Keratinocyte (primary cell): ENCODE results near the gene DHDDS. TPM values are rescaled to one million over a fixed set of nuclear protein-coding genes. Genes with fewer than 3 reads are reported as not detected.
A peak's percentile ranks its signal among the peaks of the same experiment; 100 is the strongest.

ENCODE experiments used
- DNase-seq: peaks from one replicate; pipeline ENCODE4 v3.0.0-alpha.2; 2011; ENCODE audit warnings: low read depth, missing footprints, low spot score
- FAIRE-seq: peaks from 2 replicates; lab custom pipeline; 2011; peaks lifted over from hg19 to GRCh38; lab: Jason Lieb, UNC
- H2AFZ ChIP-seq: 2 replicates; pipeline ENCODE4 v1.6.0; 2012; ENCODE audit warnings: low read length, control low read depth, inconsistent platforms; ENCODE audit not compliant: control insufficient read depth
- H3K27ac ChIP-seq: 2 replicates; pipeline ENCODE4 v1.5.1; 2011; ENCODE audit warnings: low read length; ENCODE audit not compliant: control insufficient read depth, insufficient read depth
- H3K27me3 ChIP-seq: 3 replicates; pipeline ENCODE4 v1.6.0; 2011; ENCODE audit warnings: low read length; ENCODE audit not compliant: control insufficient read depth, insufficient read depth; ENCODE audit errors: extremely low read depth
- H3K36me3 ChIP-seq, 2 experiments: 2 replicates in 1 of 2; 3 replicates in 1 of 2; pipeline ENCODE4 v1.5.1; 2011; ENCODE audit warnings: low read length in 2 of 2, mild to moderate bottlenecking in 1 of 2; ENCODE audit not compliant: control insufficient read depth in 2 of 2, insufficient read depth in 2 of 2; ENCODE audit errors: extremely low read depth in 1 of 2
- H3K4me1 ChIP-seq: 3 replicates; pipeline ENCODE4 v1.5.1; 2011; ENCODE audit warnings: low read length; ENCODE audit not compliant: control insufficient read depth, insufficient read depth; ENCODE audit errors: extremely low read depth
- H3K4me2 ChIP-seq: 3 replicates; pipeline ENCODE4 v1.6.0; 2011; ENCODE audit warnings: low read depth, low read length; ENCODE audit not compliant: control insufficient read depth, insufficient read depth; ENCODE audit errors: extremely low read depth
- H3K4me3 ChIP-seq, 3 experiments: fragments of 200-600 bp in 1 of 3; sonication (generic) in 1 of 3; 2 replicates in 2 of 3; 3 replicates in 1 of 3; pipeline ENCODE4 v1.5.1; 2011 to 2016; ENCODE audit warnings: low read length in 3 of 3, mild to moderate bottlenecking in 3 of 3, control low read depth in 2 of 3, inconsistent platforms in 1 of 3, low read depth in 1 of 3, mixed read lengths in 1 of 3, mixed run types in 1 of 3, moderate library complexity in 1 of 3; ENCODE audit not compliant: control insufficient read depth in 2 of 3, insufficient read depth in 2 of 3; ENCODE audit errors: extremely low read depth in 1 of 3
- H3K79me2 ChIP-seq: 2 replicates; pipeline ENCODE4 v1.6.0; 2012; ENCODE audit warnings: low read length; ENCODE audit not compliant: control insufficient read depth, insufficient read depth
- H3K9ac ChIP-seq: 3 replicates; pipeline ENCODE4 v1.6.0; 2011; ENCODE audit warnings: low read length; ENCODE audit not compliant: control insufficient read depth, insufficient read depth; ENCODE audit errors: extremely low read depth
- H3K9me1 ChIP-seq: 3 replicates; pipeline ENCODE4 v1.6.0; 2011; ENCODE audit warnings: low read length; ENCODE audit not compliant: control insufficient read depth, insufficient read depth; ENCODE audit errors: extremely low read depth
- H3K9me3 ChIP-seq: 2 replicates; pipeline ENCODE4 v1.5.1; 2012; ENCODE audit warnings: low read depth, low read length; ENCODE audit not compliant: control insufficient read depth
- H4K20me1 ChIP-seq: 3 replicates; pipeline ENCODE4 v1.6.0; 2011; ENCODE audit warnings: low read length; ENCODE audit not compliant: control insufficient read depth, insufficient read depth; ENCODE audit errors: extremely low read depth
- CTCF ChIP-seq, 3 experiments: IDR thresholded peaks in 1 of 3; conservative IDR thresholded peaks in 1 of 3; optimal IDR thresholded peaks in 1 of 3; 2 replicates in 2 of 3; 3 replicates in 1 of 3; pipeline versions ENCODE3 to v1.5.1; 2011; ENCODE audit warnings: low read length in 3 of 3, mild to moderate bottlenecking in 3 of 3, moderate library complexity in 2 of 3, control low read depth in 1 of 3, inconsistent platforms in 1 of 3; ENCODE audit not compliant: insufficient read depth in 2 of 3; ENCODE audit errors: extremely low read depth in 1 of 3
- EZH2 ChIP-seq: IDR thresholded peaks from one replicate; pipeline ENCODE4 v1.6.1; 2012; ENCODE audit warnings: inconsistent platforms, mild to moderate bottlenecking, low read length, moderate library complexity
- dilution Hi-C: fragments of 300-500 bp; cut with MboI; formaldehyde crosslinking; loops from one replicate; pipeline ENCODE4 v1.7.0; 2020; ENCODE audit warnings: low sequenced_read_pairs; ENCODE audit not compliant: extremely low pct_ligation_motif_present
- polyA plus RNA-seq, 5 experiments: library from polyadenylated mRNA; depleted of rRNA in 3 of 5; stranded (reverse) in 3 of 5; stranded (forward) in 1 of 5; unstranded in 1 of 5; fragments of >200 nt; gene quantifications; 1 replicate in 1 of 5; 2 replicates in 3 of 5; 3 replicates in 1 of 5; pipeline versions ENCODE4 v1.2.1 to v1.2.3, GENCODE V29; 2011 to 2012; ENCODE audit warnings: missing spikeins in 2 of 5, low read depth in 1 of 5, low replicate concordance in 1 of 5

DHDDS gene
- polyA plus RNA-seq, 1 donor (not counting 4 experiments of a cell fraction or from before 2014, with no cell fraction given) = 41.2 TPM

GRCh38 chr1:26409191-26409807 is 22.8 kb upstream of the DHDDS start:
- H3K9ac ChIP-seq = no peak overlapping the region
- peaks cover 6% of the 10 kb centered on the region for H4K20me1 ChIP-seq
- H3K9me1 ChIP-seq = no peaks in the 10 kb centered on the region
- no peak overlapping the region for H3K4me3 ChIP-seq
- H2AFZ ChIP-seq = no peak overlapping the region
- no peak for FAIRE-seq
- H3K79me2 ChIP-seq = no peaks in the 10 kb centered on the region
- no peaks in the 10 kb centered on the region for H3K4me1 ChIP-seq
- dilution Hi-C loops = no loop called here
- no peak overlapping the region for H3K27ac ChIP-seq
- H3K27me3 ChIP-seq = peaks cover 55% of the 10 kb centered on the region
- H3K36me3 ChIP-seq = no peaks in the 10 kb centered on the region
- no peak for DNase-seq
- H3K4me2 ChIP-seq = no peak overlapping the region
- no peak for TF ChIP-seq CTCF (optimal IDR thresholded peaks at IDR 0.05 in 1 of 3, IDR thresholded peaks at IDR 0.05 in 1 of 3, conservative IDR thresholded peaks at IDR 0.05 in 1 of 3; ENCODE audit: extremely low read depth in 1 of 3, insufficient read depth in 2 of 3, low read length in 3 of 3)
- peak; percentile 68 for TF ChIP-seq EZH2
- no peaks in the 10 kb centered on the region for H3K9me3 ChIP-seq

GRCh38 chr1:26410706-26411623 is 21.2 kb upstream of the DHDDS start, which contains the start of gene LIN28A:
Gene LIN28A (plus strand): TSS chr1:26410817. CDS start chr1:26410892, 75 bp downstream.
- no peak within 1 kb of the TSS for H3K27ac ChIP-seq
- peaks cover 6% of the 10 kb centered on the region for H4K20me1 ChIP-seq
- H3K9ac ChIP-seq = no peak within 1 kb of the TSS
- peak; percentile 99 for TF ChIP-seq EZH2
- TF ChIP-seq CTCF (optimal IDR thresholded peaks at IDR 0.05 in 1 of 3, IDR thresholded peaks at IDR 0.05 in 1 of 3, conservative IDR thresholded peaks at IDR 0.05 in 1 of 3; ENCODE audit: extremely low read depth in 1 of 3, insufficient read depth in 2 of 3, low read length in 3 of 3) = no peak
- H3K9me3 ChIP-seq = no peaks in the 10 kb centered on the region
- no peaks in the 10 kb centered on the region for H3K36me3 ChIP-seq
- FAIRE-seq = no peak
- H2AFZ ChIP-seq = no peak within 1 kb of the TSS
- no peak within 1 kb of the TSS for H3K4me3 ChIP-seq
- dilution Hi-C loops = no loop called here
- no peaks in the 10 kb centered on the region for H3K79me2 ChIP-seq
- peaks cover 68% of the 10 kb centered on the region for H3K27me3 ChIP-seq
- no peaks in the 10 kb centered on the region for H3K9me1 ChIP-seq
- no peak for DNase-seq
- H3K4me1 ChIP-seq = no peaks in the 10 kb centered on the region
- H3K4me2 ChIP-seq = no peak within 1 kb of the TSS
